GM12878 (cell line): Measurements from ENCODE around the gene GAL3ST2. TPM values are rescaled to one million over a fixed set of nuclear protein-coding genes. Genes with fewer than 3 reads are reported as not detected.

Experiments
- ATAC-seq: fragments of 200-7000 bp; cut with Tn5 transposase; 3 replicates; pipeline ENCODE4 v1.9.1; 2020; ENCODE audit warnings: mild to moderate bottlenecking, moderate library complexity
- BruUV-seq: library from RNA; stranded (reverse); fragments of 400-500 nt; replicated peaks from 2 replicates; lab custom pipeline; 2021; lab: Mats Ljungman, UMichigan
- CTCF ChIA-PET: fragments of 300-600 bp; sonication (Branson Sonifier 250); formaldehyde crosslinking; extraction: SDS; loops from one replicate; lab custom pipeline; 2021; ENCODE audit warnings: inconsistent platforms; lab: Yijun Ruan, JAX
- POLR2A ChIA-PET: fragments of 350-600 bp; formaldehyde crosslinking; extraction: SDS; loops from one replicate; lab custom pipeline; 2021; ENCODE audit warnings: inconsistent platforms; lab: Charles Lee
- RAD21 ChIA-PET: fragments of 300-600 bp; sonication (Branson Sonifier 250); formaldehyde crosslinking; loops from one replicate; lab custom pipeline; 2023; ENCODE audit warnings: antibody characterized with exemption; ENCODE audit not compliant: unreplicated experiment; lab: Charles Lee
- SMC1A ChIA-PET: fragments of 300-600 bp; sonication (Branson Sonifier 250); formaldehyde crosslinking; loops from one replicate; lab custom pipeline; 2023; ENCODE audit not compliant: unreplicated experiment, uncharacterized antibody; lab: Charles Lee
- DNase-seq: peaks from one replicate; pipeline ENCODE4 v3.0.0-alpha.2; 2011; ENCODE audit warnings: low read depth, low spot score
- FAIRE-seq: peaks from 3 replicates; lab custom pipeline; 2011; peaks lifted over from hg19 to GRCh38; lab: Jason Lieb, UNC
- H2AFZ ChIP-seq: 2 replicates; pipeline ENCODE4 v1.6.0; 2011; ENCODE audit warnings: low read depth, low read length, control low read depth; ENCODE audit not compliant: control insufficient read depth
- H3K27ac ChIP-seq: 2 replicates; pipeline ENCODE4 v1.5.1; 2011; ENCODE audit warnings: control low read depth; ENCODE audit not compliant: control insufficient read depth, insufficient read depth
- H3K27me3 ChIP-seq, 2 experiments: replicated peaks in 1 of 2; 2 replicates each; pipeline versions ENCODE4 v1.6.0 to v1.6.1; 2011; ENCODE audit warnings: low read length in 1 of 2; ENCODE audit not compliant: control insufficient read depth in 2 of 2, insufficient read depth in 2 of 2
- H3K36me3 ChIP-seq, 2 experiments: 2 replicates each; pipeline ENCODE4 v1.5.1; 2011; ENCODE audit warnings: low read length in 1 of 2; ENCODE audit not compliant: control insufficient read depth in 2 of 2, insufficient read depth in 2 of 2
- H3K4me1 ChIP-seq: 2 replicates; pipeline ENCODE4 v1.6.1; 2011; ENCODE audit warnings: mild to moderate bottlenecking, low read length, moderate library complexity, mixed read lengths; ENCODE audit not compliant: control insufficient read depth, insufficient read depth
- H3K4me2 ChIP-seq: 2 replicates; pipeline ENCODE4 v1.6.0; 2011; ENCODE audit warnings: control low read depth; ENCODE audit not compliant: control insufficient read depth, insufficient read depth
- H3K4me3 ChIP-seq: fragments of 200-600 bp; sonication (generic); 2 replicates; pipeline ENCODE4 v1.5.1; 2016
- H3K79me2 ChIP-seq: 2 replicates; pipeline ENCODE4 v1.6.0; 2011; ENCODE audit warnings: low read length; ENCODE audit not compliant: control insufficient read depth, insufficient read depth
- H3K9ac ChIP-seq: 2 replicates; pipeline ENCODE4 v1.8.0; 2011; ENCODE audit warnings: low read length, control low read depth, mixed read lengths; ENCODE audit not compliant: control insufficient read depth, insufficient read depth
- H3K9me3 ChIP-seq: replicated peaks from 3 replicates; pipeline ENCODE4 v1.5.1; 2011; ENCODE audit warnings: mild to moderate bottlenecking, low read length; ENCODE audit not compliant: control insufficient read depth, insufficient read depth
- H4K20me1 ChIP-seq: 2 replicates; pipeline ENCODE4 v1.6.0; 2011; ENCODE audit not compliant: control insufficient read depth, insufficient read depth
- BCL11A ChIP-seq: IDR thresholded peaks from 2 replicates; pipeline ENCODE4 v1.6.1; 2011; ENCODE audit warnings: low read depth, low read length
- BCL3 ChIP-seq: IDR thresholded peaks from 2 replicates; pipeline ENCODE4 v1.6.1; 2011; ENCODE audit warnings: borderline replicate concordance, low read depth, mild to moderate bottlenecking, moderate library complexity, low read length; ENCODE audit not compliant: insufficient read depth, poor library complexity, severe bottlenecking
- HDGF ChIP-seq: fragments of 450-650 bp; IDR thresholded peaks from 2 replicates; pipeline ENCODE4 v1.6.1; 2016; ENCODE audit warnings: antibody characterized with exemption
- IKZF1 ChIP-seq: fragments of 450-650 bp; conservative IDR thresholded peaks from 2 replicates; pipeline ENCODE4 v1.6.1; 2017; ENCODE audit warnings: antibody characterized with exemption, mild to moderate bottlenecking
- IKZF2 ChIP-seq, 2 experiments: fragments of 450-650 bp; IDR thresholded peaks; 2 replicates each; pipeline ENCODE4 v1.6.1; 2017; ENCODE audit warnings: mild to moderate bottlenecking in 2 of 2, moderate library complexity in 2 of 2
- MAX ChIP-seq: IDR thresholded peaks from 2 replicates; pipeline ENCODE4 v1.6.1; 2012; ENCODE audit warnings: low read depth, low read length, improper control_type of control experiment
- MEF2A ChIP-seq: IDR thresholded peaks from 2 replicates; pipeline ENCODE4 v1.6.1; 2011; ENCODE audit warnings: low read depth, mild to moderate bottlenecking, low read length, moderate library complexity; ENCODE audit not compliant: insufficient read depth
- MTA2 ChIP-seq: fragments of 450-650 bp; IDR thresholded peaks from 2 replicates; pipeline ENCODE4 v1.6.1; 2016; ENCODE audit warnings: low read depth, mild to moderate bottlenecking, moderate library complexity
- POLR2A ChIP-seq: IDR thresholded peaks from 2 replicates; pipeline ENCODE4 v1.6.1; 2011; ENCODE audit warnings: low read depth, mild to moderate bottlenecking, low read length
- SIN3A ChIP-seq: IDR thresholded peaks from 2 replicates; pipeline ENCODE4 v1.6.1; 2012; ENCODE audit warnings: low read depth, low read length, improper control_type of control experiment
- SUZ12 ChIP-seq: fragments of 200-600 bp; sonication (generic); IDR thresholded peaks from one replicate; pipeline ENCODE4 v1.6.1; 2018; ENCODE audit warnings: antibody characterized with exemption, mild to moderate bottlenecking; ENCODE audit not compliant: unreplicated experiment
- TARDBP ChIP-seq: IDR thresholded peaks from 2 replicates; pipeline ENCODE4 v1.6.1; 2016; ENCODE audit warnings: borderline replicate concordance
- TCF7 ChIP-seq: IDR thresholded peaks from 2 replicates; pipeline ENCODE4 v1.6.1; 2014; ENCODE audit warnings: antibody characterized with exemption, borderline replicate concordance
- ZNF207 ChIP-seq: fragments of 450-650 bp; IDR thresholded peaks from 2 replicates; pipeline ENCODE4 v1.6.1; 2014; ENCODE audit warnings: antibody characterized with exemption, mild to moderate bottlenecking, borderline replicate concordance
- whole genome bisulfite sequencing: methylation state at CpG from one replicate; pipeline ENCODE4 v1.1.6; 2016; ENCODE audit warnings: low lambda C conversion rate; ENCODE audit not compliant: insufficient replicate concordance, insufficient coverage; ENCODE audit errors: missing lambda C conversion rate; 5-methylcytosine and 5-hydroxymethylcytosine counted together
- in situ Hi-C: fragments of 300-500 bp; cut with MboI; formaldehyde crosslinking; loops from 9 replicates; pipeline ENCODE4 v1.14.3; 2018; ENCODE audit warnings: mixed read lengths
- intact Hi-C: fragments of 100-400 bp; cut with micrococcal nuclease; formaldehyde crosslinking; loops from one replicate; pipeline ENCODE4 v1.14.2; 2022; ENCODE audit not compliant: unreplicated experiment
- polyA plus RNA-seq, 11 experiments: library from polyadenylated mRNA; depleted of rRNA in 4 of 11; unstranded in 6 of 11; stranded (reverse) in 5 of 11; fragments of >200 nt; fragmentation: Nextera tagmentation in 4 of 11; fragmentation: Illumina TruSeq in 1 of 11; extraction: Ambion mirVana in 4 of 11; extraction: Trizol in 1 of 11; gene quantifications; 1 replicate in 1 of 11; 2 replicates in 10 of 11; pipeline versions ENCODE4 v1.2.1 to v1.2.3, GENCODE V29; 2011 to 2016; ENCODE audit warnings: inconsistent platforms in 2 of 11, missing spikeins in 2 of 11, low read depth in 1 of 11
- total RNA-seq, 4 experiments: library from RNA; depleted of rRNA in 3 of 4; stranded (reverse); fragments of >200 nt in 3 of 4; fragmentation: Illumina TruSeq in 1 of 4; extraction: Trizol in 1 of 4; gene quantifications; 2 replicates each; pipeline versions ENCODE4 v1.2.1 to v1.2.3, GENCODE V29; 2013 to 2021

The GAL3ST2 gene
- total and polyA plus RNA-seq, 10 of the 15 experiments (the other 5 are each of a cell fraction or from before 2014, with no cell fraction given) = 0.09 to 0.36 (median 0.11) TPM; not detected in 7

GRCh38 chr2:241816431-241817121 lies 40.0 kb downstream of the GAL3ST2 start:
- 43% methylated on average over 33 of the region's 33 CpGs for WGBS
- H3K4me3 ChIP-seq = no peak overlapping the region
- no peaks in the 10 kb centered on the region for H3K79me2 ChIP-seq
- SMC1A ChIA-PET = interaction anchor here (0.9 kb wide), 1 partner anchor 83 kb away, joined by 4 read pairs; no protein-coding TSS in a partner anchor
- H3K9me3 ChIP-seq = no peaks in the 10 kb centered on the region; the same call in 2 of the 3 replicates
- DNase-seq (no peak), ATAC-seq (no peak), FAIRE-seq (no peak)
- BruUV-seq = no TSS peak
- H3K4me2 ChIP-seq = no peak overlapping the region
- in situ Hi-C loops = no loop called here
- H3K36me3 ChIP-seq = no peaks in the 10 kb centered on the region
- H2AFZ ChIP-seq = peak overlapping the region; percentile 72; the same call in 1 of the 2 replicates
- intact Hi-C loops = no loop called here
- CTCF ChIA-PET = no interaction called here
- TF ChIP-seq ZNF207 (no peak), MEF2A (no peak), BCL11A (no peak), SUZ12 (no peak), SIN3A (no peak)
- H3K4me1 ChIP-seq = peaks cover 7% of the 10 kb centered on the region
- no peaks in the 10 kb centered on the region for H3K27me3 ChIP-seq
- H4K20me1 ChIP-seq = no peaks in the 10 kb centered on the region
- RAD21 ChIA-PET = no interaction called here
- H3K9ac ChIP-seq = no peak overlapping the region
- POLR2A ChIA-PET = interaction anchor here (0.6 to 1.0 kb wide), 2 partner anchors 52 to 1057 kb away, joined by 3 read pairs; no protein-coding TSS in a partner anchor
- H3K27ac ChIP-seq = no peak overlapping the region

- FAIRE-seq = peak; percentile 18
- Histone ChIP-seq H3K9ac (no peak overlapping the region), H3K27me3 (no peaks in the 10 kb centered on the region), H3K27ac (no peak overlapping the region), H4K20me1 (no peaks in the 10 kb centered on the region), H3K9me3 (no peaks in the 10 kb centered on the region; the same call in 2 of the 3 replicates), H3K36me3 (no peaks in the 10 kb centered on the region), H3K4me1 (peaks cover 7% of the 10 kb centered on the region), H3K4me2 (peak overlapping the region; percentile 54), H3K4me3 (no peak overlapping the region), H3K79me2 (no peaks in the 10 kb centered on the region), H2AFZ (peak overlapping the region; percentile 72)
- BruUV-seq = no TSS peak
- ChIA-PET RAD21 (no interaction called here), CTCF (no interaction called here), SMC1A (interaction anchor here (0.9 kb wide), 1 partner anchor 84 kb away, joined by 4 read pairs; no protein-coding TSS in a partner anchor), POLR2A (interaction anchor here (0.6 to 1.0 kb wide), 2 partner anchors 52 to 1058 kb away, joined by 3 read pairs; no protein-coding TSS in a partner anchor)
- peak; percentile 13; the same call in 1 of the 3 replicates for ATAC-seq
- in situ Hi-C loops = no loop called here
- DNase-seq = no peak
- intact Hi-C loops = no loop called here
- WGBS = 3% methylated on average over 16 of the region's 16 CpGs
- TF ChIP-seq MTA2 = no peak
- no peak for TF ChIP-seq MAX
- 0 out of 2 replicates have a peak, but pooled peaks have one; percentile 29 for TF ChIP-seq IKZF1
- TF ChIP-seq TARDBP = no peak
- TF ChIP-seq BCL3 = no peak
- 0 out of 2 replicates have a peak, but pooled peaks have one; percentile 22 for TF ChIP-seq POLR2A
- 0 out of 4 replicates have a peak, but pooled peaks of 1 of the 2 experiments have one; percentile 31 for TF ChIP-seq IKZF2 (IDR thresholded peaks at IDR 0.05)
- TF ChIP-seq TCF7 = no peak
- no peak for TF ChIP-seq HDGF
Measured at GRCh38 chr2:241817126-241817820, 40.7 kb downstream of the GAL3ST2 start.
